ENCODE measurements around the gene CCIN.

DNA sequence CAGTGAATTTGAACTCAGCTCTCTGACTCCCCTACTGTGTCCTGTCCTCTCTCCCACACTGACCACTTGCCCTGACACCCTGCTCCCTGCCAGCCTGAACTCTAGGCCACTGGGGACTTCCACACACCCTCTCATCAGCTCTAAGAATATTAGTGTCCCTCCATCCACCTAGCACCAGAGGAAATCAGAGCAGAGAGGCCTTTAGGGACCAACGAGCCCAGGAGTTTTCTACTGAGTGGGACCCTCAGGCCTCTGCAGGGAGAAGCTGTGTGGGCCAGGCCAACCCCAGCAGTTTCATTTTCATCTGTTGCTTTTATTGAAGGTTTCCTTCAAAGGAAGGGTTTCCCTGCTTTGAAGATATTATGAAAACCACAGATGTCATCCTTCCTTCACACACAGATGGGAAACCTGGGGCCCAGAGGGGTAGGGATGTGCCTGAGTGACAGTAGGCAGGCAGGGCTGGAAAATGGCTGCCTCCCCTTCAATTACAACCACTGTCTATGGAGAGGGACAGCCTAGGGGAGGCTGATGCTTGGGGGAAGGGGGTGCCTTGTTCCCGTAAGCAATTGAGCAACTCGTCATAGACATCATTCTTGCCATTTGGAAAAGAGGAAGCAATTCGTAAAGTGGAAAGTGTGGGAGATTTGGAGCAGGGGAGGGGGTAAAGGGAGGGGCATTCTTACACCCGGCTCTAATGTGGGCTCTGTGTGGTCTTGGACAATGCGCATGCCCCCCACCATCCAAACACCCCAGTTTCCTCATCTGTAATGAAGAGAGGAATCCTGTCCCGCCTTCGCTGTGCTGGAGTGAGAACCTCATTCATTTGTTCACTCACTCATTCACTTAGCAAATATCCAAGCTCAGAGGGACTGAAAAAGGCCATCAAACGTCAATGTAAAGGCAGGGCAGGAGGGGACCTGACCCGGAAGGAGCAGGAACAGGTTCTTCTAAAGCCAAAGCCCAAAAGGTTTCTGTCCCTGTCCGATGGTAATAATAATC lies 28.8 kb upstream of the CCIN start:
- TF ChIP-seq POLR2A (IDR thresholded peaks at IDR 0.05) (no peak), EP300 (IDR thresholded peaks at IDR 0.05; ENCODE audit: low read depth) (no peak), POLR2AphosphoS5 (IDR thresholded peaks at IDR 0.05) (peak in 1 of 3 donors; percentile 8)
- TF ChIP-seq, protein P1, sequence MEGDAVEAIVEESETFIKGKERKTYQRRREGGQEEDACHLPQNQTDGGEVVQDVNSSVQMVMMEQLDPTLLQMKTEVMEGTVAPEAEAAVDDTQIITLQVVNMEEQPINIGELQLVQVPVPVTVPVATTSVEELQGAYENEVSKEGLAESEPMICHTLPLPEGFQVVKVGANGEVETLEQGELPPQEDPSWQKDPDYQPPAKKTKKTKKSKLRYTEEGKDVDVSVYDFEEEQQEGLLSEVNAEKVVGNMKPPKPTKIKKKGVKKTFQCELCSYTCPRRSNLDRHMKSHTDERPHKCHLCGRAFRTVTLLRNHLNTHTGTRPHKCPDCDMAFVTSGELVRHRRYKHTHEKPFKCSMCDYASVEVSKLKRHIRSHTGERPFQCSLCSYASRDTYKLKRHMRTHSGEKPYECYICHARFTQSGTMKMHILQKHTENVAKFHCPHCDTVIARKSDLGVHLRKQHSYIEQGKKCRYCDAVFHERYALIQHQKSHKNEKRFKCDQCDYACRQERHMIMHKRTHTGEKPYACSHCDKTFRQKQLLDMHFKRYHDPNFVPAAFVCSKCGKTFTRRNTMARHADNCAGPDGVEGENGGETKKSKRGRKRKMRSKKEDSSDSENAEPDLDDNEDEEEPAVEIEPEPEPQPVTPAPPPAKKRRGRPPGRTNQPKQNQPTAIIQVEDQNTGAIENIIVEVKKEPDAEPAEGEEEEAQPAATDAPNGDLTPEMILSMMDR (IDR thresholded peaks at IDR 0.05), result no peak

Data from transverse colon (tissue), 4 donors.